HEK293 (cell line): ENCODE data around the gene DNAJB5.

Experiments
- BCL11B ChIP-seq: fragments of 450-650 bp; formaldehyde crosslinking; IDR thresholded peaks from 2 replicates; pipeline ENCODE4 v1.5.1; 2016; ENCODE audit warnings: low read depth, missing biosample characterization, missing genetic modification characterization
- SP7 ChIP-seq: fragments of 450-650 bp; formaldehyde crosslinking; IDR thresholded peaks from 2 replicates; pipeline ENCODE4 v1.5.1; 2016; ENCODE audit warnings: missing biosample characterization, missing genetic modification characterization
- ZBTB1 ChIP-seq: fragments of 450-650 bp; formaldehyde crosslinking; IDR thresholded peaks from 2 replicates; pipeline ENCODE4 v1.5.1; 2016; ENCODE audit warnings: missing biosample characterization, missing genetic modification characterization
- ZBTB7A ChIP-seq: fragments of 450-650 bp; formaldehyde crosslinking; IDR thresholded peaks from 2 replicates; pipeline ENCODE4 v1.5.1; 2016; ENCODE audit warnings: low read depth, missing biosample characterization, missing genetic modification characterization
- ZNF211 ChIP-seq: fragments of 450-650 bp; formaldehyde crosslinking; IDR thresholded peaks from 2 replicates; pipeline ENCODE4 v1.5.1; 2016; ENCODE audit warnings: low read depth, missing biosample characterization, missing genetic modification characterization
- ZNF404 ChIP-seq: fragments of 450-650 bp; formaldehyde crosslinking; IDR thresholded peaks from 2 replicates; pipeline ENCODE4 v1.5.1; 2017; ENCODE audit warnings: missing biosample characterization, missing genetic modification characterization
- ZSCAN30 ChIP-seq: fragments of 450-650 bp; IDR thresholded peaks from 2 replicates; pipeline ENCODE4 v1.5.1; 2018; ENCODE audit warnings: missing biosample characterization, mild to moderate bottlenecking, missing genetic modification characterization, moderate library complexity
- TF ChIP-seq, protein P1 (sequence below): fragments of 450-650 bp; formaldehyde crosslinking; IDR thresholded peaks from 2 replicates; pipeline ENCODE4 v1.5.1; 2016; ENCODE audit warnings: missing biosample characterization, missing genetic modification characterization
- TF ChIP-seq, protein P2 (sequence below): sonication (generic); formaldehyde crosslinking; IDR thresholded peaks from 2 replicates; pipeline ENCODE4 v1.8.1; 2022; ENCODE audit warnings: mild to moderate bottlenecking, moderate library complexity, missing genetic modification reagents
- TF ChIP-seq, protein P3 (sequence below): fragments of 450-650 bp; formaldehyde crosslinking; IDR thresholded peaks from 2 replicates; pipeline ENCODE4 v1.5.1; 2016; ENCODE audit warnings: missing biosample characterization, missing genetic modification characterization, low read depth

DNA sequence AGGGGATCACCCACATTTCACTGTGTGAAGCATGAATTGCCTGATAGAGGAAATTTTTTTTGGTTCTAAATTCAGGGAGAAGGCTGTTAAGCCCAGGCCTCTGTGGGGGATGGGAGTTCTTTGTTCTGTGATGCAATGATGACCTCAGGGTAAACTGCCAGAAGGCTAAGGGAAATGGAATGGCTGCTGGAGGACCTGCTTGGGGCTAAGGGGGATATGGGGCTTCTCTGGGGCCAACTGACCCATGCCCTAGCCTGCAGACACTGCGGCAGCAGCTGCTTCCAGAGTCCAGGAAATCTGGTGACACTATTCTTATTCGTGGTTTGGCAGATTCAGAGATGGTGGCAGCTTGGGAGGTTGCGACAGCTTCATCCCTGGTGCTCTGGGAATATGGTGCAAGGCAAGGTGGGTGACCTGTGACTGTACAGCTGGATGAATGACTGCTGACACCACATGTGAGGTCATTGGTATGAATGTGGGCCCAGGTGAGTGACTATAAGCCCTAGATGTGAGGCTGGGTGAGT, 52.6 kb downstream of the DNAJB5 start:
- TF ChIP-seq BCL11B (tag by site-specific recombination) = no peak
- no peak for TF ChIP-seq SP7
- TF ChIP-seq, protein P1, sequence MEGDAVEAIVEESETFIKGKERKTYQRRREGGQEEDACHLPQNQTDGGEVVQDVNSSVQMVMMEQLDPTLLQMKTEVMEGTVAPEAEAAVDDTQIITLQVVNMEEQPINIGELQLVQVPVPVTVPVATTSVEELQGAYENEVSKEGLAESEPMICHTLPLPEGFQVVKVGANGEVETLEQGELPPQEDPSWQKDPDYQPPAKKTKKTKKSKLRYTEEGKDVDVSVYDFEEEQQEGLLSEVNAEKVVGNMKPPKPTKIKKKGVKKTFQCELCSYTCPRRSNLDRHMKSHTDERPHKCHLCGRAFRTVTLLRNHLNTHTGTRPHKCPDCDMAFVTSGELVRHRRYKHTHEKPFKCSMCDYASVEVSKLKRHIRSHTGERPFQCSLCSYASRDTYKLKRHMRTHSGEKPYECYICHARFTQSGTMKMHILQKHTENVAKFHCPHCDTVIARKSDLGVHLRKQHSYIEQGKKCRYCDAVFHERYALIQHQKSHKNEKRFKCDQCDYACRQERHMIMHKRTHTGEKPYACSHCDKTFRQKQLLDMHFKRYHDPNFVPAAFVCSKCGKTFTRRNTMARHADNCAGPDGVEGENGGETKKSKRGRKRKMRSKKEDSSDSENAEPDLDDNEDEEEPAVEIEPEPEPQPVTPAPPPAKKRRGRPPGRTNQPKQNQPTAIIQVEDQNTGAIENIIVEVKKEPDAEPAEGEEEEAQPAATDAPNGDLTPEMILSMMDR (tag by site-specific recombination) = no peak
- TF ChIP-seq, protein P2, sequence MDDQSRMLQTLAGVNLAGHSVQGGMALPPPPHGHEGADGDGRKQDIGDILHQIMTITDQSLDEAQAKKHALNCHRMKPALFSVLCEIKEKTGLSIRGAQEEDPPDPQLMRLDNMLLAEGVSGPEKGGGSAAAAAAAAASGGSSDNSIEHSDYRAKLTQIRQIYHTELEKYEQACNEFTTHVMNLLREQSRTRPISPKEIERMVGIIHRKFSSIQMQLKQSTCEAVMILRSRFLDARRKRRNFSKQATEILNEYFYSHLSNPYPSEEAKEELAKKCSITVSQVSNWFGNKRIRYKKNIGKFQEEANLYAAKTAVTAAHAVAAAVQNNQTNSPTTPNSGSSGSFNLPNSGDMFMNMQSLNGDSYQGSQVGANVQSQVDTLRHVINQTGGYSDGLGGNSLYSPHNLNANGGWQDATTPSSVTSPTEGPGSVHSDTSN (CRISPR knock-in tag) = no peak
- TF ChIP-seq ZBTB7A (tag by site-specific recombination) = no peak
- TF ChIP-seq ZBTB1 (tag by site-specific recombination) = no peak
- TF ChIP-seq ZNF211 (tag by site-specific recombination) = no peak
- no peak for TF ChIP-seq ZNF404 (tag by site-specific recombination)
- no peak for TF ChIP-seq ZSCAN30 (tag by site-specific recombination)
- TF ChIP-seq, protein P3, sequence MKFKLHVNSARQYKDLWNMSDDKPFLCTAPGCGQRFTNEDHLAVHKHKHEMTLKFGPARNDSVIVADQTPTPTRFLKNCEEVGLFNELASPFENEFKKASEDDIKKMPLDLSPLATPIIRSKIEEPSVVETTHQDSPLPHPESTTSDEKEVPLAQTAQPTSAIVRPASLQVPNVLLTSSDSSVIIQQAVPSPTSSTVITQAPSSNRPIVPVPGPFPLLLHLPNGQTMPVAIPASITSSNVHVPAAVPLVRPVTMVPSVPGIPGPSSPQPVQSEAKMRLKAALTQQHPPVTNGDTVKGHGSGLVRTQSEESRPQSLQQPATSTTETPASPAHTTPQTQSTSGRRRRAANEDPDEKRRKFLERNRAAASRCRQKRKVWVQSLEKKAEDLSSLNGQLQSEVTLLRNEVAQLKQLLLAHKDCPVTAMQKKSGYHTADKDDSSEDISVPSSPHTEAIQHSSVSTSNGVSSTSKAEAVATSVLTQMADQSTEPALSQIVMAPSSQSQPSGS = no peak
